A549 (cell line): ENCODE results near the gene PRR35.

ENCODE experiments used
- BCL3 ChIP-seq: fragments of >200 bp; sonication (Bioruptor Twin); formaldehyde crosslinking; IDR thresholded peaks from 3 replicates; pipeline ENCODE4 v1.6.1; 2016
- CTCF ChIP-seq: fragments of >200 bp; sonication (Bioruptor Twin); formaldehyde crosslinking; IDR thresholded peaks from 3 replicates; pipeline ENCODE4 v1.5.1; 2016
- NPAS2 ChIP-seq: fragments of 250-450 bp; sonication (Bioruptor Pico); IDR thresholded peaks from 2 replicates; pipeline ENCODE4 v1.8.0; 2022; ENCODE audit warnings: mild to moderate bottlenecking, moderate library complexity, borderline replicate concordance

DNA sequence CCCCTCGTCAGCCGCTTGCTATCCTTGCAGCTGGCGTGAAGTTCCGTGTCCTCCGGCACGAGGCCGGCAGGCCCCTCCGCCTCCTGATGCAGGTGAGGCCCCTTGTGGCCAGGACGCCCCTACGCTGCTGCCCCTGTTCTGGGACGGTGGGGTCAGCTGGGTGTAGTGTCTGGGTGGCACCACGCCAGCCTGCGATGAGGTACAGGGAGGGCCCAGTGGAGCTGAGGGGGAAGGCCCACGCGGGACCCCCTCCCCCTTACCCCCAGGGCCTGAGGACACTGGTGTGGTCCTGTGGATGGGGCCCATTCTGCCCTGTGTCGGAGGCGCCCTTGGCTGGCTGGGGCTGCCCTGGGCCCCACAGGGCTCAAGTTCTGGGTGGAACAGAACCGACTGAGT is 22.0 kb downstream of the PRR35 start:
- TF ChIP-seq NPAS2 (CRISPR knock-in tag) (no peak), CTCF (no peak), BCL3 (no peak)
